Stimulated activated naive CD8-positive, alpha-beta T cell treated with anti-CD3 and anti-CD28 coated beads, Interleukin-15, Interleukin-2, amounts not matched to agents 100 U/mL and 50 U/mL, for 24 hours (primary cell): ENCODE results near the gene PAK1.

Experiments
- ATAC-seq: fragments of 150-1000 bp; cut with Tn5 transposase; one replicate; pipeline ENCODE4 v1.10.0; 2021
- DNase-seq: peaks from one replicate; pipeline ENCODE4 v3.0.0; 2021

Gene PAK1

DNA sequence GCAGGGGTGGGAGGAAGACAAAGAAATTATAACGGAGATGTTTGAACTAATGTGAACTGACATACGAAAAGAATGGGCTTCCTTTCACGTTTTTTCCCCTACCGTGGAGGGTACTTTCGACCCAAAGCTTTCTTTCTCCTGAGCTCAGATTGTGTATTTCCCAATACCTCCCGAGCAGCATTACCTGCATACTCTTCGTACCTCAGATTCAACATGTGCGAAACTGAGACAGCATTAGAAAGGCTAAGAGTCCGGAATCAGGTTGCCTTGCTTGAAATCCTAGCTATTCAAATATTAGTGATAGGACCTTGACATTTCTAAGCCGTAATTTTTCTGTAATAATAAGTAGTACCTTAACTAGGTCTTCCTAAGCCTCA lies 778 bp upstream of the PAK1 start:
- ATAC-seq (no peak), DNase-seq (no peak)

GRCh38 chr11:77472991-77473800 lies 698 bp downstream of the PAK1 start:
- peak; percentile 60 for DNase-seq
- peak; percentile 75 for ATAC-seq

DNA sequence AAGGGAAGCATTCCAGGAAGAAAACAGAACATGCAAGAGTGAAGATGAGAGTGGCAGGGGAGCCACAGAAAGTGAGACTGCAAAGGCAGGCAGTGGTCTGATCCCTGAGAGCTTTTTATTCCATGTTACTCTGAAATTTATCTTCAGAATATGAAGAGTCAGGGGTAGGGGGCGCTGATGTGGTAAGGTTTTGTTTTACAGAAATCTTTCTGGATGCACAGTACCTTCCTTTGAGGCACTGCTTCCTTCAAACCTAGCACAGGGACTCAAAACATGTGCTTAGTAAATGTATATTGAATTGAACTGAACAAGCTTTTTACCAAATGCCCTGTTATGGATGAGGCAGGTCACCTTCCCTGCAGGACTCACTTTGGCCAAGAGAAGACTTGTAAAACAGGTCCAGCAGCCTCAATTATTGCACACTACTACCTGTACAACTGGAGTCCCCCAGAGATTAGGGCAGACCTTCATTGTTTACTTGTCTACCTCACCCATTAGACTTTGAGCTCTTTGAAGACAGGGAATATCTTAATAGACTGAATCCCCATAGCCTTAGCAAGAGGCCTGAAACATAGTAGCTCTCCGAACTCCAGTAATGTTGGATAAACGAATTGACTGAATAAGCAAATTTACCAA lies 2.2 kb downstream of the PAK1 start:
- no peak for ATAC-seq

DNA sequence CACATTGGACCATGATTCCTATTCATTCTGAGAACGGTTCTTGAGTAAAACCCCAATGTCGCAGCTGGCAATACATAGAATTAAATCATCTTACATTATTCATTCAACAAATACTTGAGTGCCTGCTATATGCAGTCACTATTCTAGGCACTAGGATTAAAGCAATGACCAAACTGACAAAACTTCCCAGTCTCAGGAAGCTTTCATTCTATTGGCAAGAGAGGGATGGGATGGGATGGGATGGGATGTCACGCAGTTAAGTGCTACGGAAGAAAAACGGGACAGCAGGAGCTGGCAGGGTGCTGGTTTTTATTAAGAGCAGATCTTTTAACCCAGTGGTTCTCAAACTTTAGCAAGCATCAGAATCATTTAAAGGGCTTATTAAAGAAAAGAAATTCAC lies 2.9 kb downstream of the PAK1 start:
- ATAC-seq (no peak), DNase-seq (no peak)

More for the DNA sequence above, 2.2 kb downstream of the PAK1 start:
- peak; percentile 32 for DNase-seq

DNA sequence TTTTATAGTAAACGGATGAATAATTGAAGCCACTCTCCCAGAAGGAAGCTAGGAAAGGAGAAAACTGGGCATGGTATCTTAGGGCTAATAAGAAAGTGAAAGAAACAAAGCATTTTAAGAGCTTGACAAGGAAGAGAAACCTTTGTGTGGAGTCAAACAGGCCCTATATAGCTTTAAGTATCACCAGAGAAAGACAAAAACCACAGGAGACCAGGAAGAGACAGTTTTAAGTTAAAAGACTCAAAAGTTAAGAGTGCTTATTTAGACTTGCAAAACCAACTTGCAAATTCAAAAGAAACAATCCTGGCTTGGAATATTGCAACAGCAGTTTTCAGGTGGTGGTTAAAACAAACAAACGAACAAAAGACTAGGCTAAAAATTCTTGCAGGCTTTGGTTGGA lies 3.4 kb downstream of the PAK1 start:
- no peak for ATAC-seq
- no peak for DNase-seq

DNA sequence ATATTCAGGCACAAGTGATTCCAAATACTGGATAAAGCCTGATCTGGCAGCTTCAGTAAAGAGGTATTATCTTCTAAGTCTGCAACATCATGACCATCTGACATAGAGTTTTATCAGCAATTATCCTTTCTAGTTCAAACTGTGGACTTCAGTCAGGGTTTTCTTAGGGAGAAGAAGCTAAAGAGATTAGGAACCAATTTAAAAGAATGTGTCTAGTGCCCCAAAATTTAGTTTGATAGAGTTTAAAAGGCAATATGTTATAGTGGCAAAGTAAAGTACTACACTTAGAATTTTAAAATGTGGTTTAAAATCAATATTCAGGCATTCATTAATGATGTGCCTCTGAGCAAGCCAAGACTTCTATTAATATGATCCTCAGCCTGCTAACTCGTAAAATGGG lies 5.4 kb downstream of the PAK1 start:
- ATAC-seq (no peak), DNase-seq (no peak)

DNA sequence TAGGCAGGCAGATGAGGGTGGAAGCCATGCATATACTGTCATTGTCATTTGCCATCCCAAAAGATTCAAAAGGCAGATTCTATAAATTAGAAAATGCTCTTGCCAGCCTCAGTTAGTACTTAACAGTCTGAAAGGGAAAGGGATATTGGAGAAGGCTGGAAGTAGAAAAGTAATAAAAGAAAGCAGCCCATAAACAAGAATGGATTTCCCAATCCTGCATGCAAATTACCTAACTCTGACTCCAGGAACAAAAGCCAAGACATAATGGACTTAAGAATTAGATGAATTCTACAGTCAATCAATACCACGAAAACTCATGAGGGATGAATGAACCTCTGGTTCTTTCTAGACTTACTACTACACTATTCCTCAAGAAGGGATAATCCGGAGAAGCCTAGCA lies 5.9 kb downstream of the PAK1 start:
- ATAC-seq (no peak), DNase-seq (no peak)

GRCh38 chr11:77467233-77467632 lies 6.7 kb downstream of the PAK1 start:
- no peak for DNase-seq
- ATAC-seq, result no peak

- ATAC-seq (no peak), DNase-seq (no peak)
These were observed 16.6 kb downstream of the PAK1 start for GRCh38 chr11:77457340-77457739.

- DNase-seq, result no peak
- no peak for ATAC-seq
These were observed 18.2 kb downstream of the PAK1 start for GRCh38 chr11:77455740-77456139.

DNA sequence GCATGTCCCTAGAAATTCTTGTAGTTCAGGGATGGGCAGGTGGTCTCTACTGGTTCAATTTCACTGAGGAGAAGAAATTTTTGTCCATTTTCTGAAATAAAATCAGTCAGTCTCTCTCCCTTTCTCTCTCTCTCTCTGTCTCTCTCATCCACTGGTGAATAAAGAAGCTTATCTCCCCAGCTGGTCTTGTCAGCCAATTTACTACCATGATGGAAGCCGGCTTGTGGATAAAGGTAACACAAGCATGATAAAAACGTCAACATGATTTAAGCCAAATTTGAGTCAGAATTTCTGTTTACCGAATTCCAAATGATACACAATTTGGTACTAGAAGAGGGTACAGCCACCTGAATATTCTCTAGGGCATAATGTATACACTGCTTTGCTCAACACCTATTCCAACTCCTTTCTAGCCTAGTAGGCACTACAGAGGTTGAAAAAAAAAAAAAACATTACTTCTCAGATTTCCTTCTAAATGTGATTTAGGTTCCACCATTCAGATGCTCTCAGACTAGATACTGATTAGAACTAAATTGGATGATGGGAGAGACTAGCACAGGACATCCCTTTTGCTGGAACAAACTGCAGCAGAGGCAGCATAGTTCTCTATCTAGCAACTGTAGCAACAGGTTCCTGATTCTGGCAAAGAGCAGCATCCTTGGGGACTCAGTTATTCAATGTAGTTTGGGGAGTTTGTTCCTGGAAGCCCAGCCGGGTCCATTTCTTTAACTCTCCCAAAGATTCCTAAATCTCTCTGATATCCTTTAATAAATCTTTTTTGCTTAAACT lies 18.8 kb downstream of the PAK1 start:
- ATAC-seq, result no peak
- no peak for DNase-seq

GRCh38 chr11:77450227-77450626 lies 23.7 kb downstream of the PAK1 start:
- ATAC-seq, result peak; percentile 8
- no peak for DNase-seq

DNA sequence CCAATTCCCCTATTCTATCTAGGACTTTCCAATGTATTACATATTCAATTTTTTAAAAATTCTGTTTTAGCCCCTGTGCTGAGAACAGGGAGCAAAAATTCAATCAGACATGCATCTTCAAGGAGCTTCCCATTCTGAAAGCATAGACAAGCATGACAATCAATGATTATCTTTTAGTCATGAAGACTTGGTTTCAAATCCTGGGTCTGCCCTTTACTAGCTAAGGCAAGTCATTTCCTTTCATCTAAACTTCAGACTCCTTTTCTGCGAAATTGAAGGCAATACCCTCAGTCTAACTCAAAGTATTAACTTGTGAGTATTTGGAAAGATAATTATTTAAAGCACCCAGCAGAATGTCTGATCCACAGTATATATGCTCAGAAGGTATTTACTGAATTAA lies 24.1 kb downstream of the PAK1 start:
- ATAC-seq, result peak; percentile 47
- DNase-seq, result no peak

DNA sequence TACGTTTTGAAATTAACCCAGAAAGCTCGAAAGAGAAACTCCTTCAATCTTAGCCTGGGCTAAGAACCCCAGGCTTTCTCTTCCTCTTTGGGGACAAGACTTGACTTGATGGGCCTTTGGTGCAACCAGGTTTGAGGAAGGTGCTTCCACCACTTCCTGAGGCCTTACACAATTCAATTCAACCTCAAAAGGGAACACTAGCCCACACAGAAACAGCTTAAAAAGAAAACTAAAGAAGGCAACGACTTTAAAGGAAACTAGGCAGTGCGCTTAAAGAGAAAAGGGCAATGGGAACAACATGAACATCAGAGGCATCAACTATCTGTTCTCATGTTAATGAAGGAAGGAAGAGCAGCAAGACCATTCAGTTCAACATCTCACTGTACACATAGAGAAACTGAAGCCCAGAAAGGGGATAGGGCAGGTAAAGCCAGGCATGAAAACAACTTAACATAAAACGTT lies 24.8 kb downstream of the PAK1 start:
- ATAC-seq, result peak; percentile 26
- no peak for DNase-seq

DNA sequence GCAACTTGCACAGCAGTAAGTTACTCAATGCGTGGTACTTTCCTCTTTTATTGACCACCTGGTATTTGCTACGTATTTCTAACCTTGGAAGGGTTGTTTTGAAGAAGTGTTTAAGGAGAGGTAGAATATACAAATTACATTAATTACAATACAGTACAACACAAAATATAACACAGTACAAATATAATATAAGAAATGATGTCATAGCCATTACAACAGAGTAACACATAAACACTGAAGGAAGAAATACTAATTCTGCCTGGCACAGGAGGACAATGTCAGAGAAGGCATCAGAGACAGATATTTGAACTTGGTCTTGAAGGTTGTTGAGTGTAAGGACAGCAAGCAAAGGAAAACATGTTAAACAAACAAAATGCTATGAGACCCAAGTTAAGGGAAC lies 25.6 kb downstream of the PAK1 start:
- no peak for DNase-seq
- no peak for ATAC-seq

- no peak for ATAC-seq
- no peak for DNase-seq
These were observed 26.8 kb downstream of the PAK1 start for GRCh38 chr11:77446911-77447629.

DNA sequence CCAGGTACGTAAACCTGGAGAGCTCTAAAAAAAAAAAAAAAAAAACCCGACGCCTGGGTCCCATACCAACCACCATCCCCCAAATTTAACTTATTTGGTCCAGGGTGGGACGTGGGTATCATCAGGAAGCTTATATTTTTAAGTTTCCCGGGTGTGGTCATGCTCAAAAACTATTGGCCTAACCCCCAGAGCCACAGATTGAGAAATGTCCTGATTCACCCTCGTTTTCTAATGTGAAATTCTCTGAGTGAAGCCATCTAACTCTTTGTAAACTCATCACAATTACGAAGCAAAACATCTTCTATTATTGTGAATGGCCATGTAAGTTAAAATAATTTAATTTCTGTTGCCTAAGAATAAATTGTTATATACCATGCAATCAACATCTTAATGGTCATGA lies 29.6 kb downstream of the PAK1 start:
- DNase-seq (no peak), ATAC-seq (no peak)

DNA sequence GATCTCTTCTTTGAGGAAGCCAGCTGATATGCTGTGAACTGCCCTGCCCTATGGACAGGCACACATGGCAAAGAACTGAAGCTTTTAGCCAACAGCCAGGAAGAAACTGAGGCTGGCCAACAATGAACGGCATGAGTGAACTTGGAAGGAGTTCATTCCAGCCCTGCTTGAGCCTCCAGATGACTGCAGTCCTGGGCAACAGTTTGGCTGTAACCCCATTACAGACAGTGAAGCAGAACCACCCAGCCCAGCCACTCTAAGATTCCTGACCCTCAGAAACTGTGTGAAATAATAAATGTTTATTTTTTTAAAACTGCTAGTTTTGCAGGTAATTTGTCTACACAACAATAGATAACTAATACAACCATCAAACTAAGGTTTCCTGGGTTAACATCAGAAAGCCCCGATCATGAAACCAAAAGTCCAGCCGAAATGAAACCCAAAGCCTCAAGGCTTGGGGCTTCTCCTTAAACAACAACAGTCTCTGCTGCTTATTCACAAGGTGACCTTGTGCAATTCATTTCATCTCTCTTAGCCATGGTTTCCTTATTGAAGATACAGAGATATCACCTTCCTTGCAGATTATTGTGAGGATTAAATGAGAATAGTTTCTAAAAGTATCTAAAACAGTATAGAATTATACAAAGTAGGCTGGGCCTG lies 31.4 kb downstream of the PAK1 start:
- no peak for ATAC-seq
- no peak for DNase-seq

DNA sequence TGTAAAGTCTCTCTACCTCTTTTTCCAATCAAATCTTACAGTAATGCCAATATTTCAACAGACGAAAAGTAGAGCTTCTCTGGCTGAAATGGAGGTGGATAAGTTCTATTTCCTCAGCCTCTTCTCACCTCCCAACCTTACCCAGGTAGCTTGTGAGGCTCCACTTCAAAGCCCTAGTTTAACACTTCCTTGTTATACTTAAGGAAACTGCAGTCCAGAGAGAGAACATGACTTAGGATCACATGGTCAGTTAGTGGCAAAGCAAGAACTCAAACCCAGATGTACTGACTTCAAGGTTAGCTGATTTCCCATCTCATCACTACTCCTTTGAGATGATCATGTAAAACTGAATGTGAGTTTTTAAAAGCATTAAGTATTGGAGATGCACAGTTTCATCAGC lies 32.5 kb downstream of the PAK1 start:
- no peak for ATAC-seq
- no peak for DNase-seq

- DNase-seq (no peak), ATAC-seq (no peak)
These were observed 33.2 kb downstream of the PAK1 start for GRCh38 chr11:77440678-77441077.

GRCh38 chr11:77438487-77438886 lies 35.4 kb downstream of the PAK1 start:
- no peak for ATAC-seq
- DNase-seq, result no peak

- DNase-seq (no peak), ATAC-seq (no peak)
These were observed 36.9 kb downstream of the PAK1 start for GRCh38 chr11:77436969-77437368.
